ENCODE results near the gene C3orf20.

C3orf20 gene

GRCh38 chr3:14810070-14810791 is 135.3 kb downstream of the C3orf20 start:
- no peak overlapping the region for H3K27ac ChIP-seq
- TF ChIP-seq CTCF (conservative IDR thresholded peaks at IDR 0.05) = no peak
- no peak for TF ChIP-seq ZFX (IDR thresholded peaks at IDR 0.05)

DNA sequence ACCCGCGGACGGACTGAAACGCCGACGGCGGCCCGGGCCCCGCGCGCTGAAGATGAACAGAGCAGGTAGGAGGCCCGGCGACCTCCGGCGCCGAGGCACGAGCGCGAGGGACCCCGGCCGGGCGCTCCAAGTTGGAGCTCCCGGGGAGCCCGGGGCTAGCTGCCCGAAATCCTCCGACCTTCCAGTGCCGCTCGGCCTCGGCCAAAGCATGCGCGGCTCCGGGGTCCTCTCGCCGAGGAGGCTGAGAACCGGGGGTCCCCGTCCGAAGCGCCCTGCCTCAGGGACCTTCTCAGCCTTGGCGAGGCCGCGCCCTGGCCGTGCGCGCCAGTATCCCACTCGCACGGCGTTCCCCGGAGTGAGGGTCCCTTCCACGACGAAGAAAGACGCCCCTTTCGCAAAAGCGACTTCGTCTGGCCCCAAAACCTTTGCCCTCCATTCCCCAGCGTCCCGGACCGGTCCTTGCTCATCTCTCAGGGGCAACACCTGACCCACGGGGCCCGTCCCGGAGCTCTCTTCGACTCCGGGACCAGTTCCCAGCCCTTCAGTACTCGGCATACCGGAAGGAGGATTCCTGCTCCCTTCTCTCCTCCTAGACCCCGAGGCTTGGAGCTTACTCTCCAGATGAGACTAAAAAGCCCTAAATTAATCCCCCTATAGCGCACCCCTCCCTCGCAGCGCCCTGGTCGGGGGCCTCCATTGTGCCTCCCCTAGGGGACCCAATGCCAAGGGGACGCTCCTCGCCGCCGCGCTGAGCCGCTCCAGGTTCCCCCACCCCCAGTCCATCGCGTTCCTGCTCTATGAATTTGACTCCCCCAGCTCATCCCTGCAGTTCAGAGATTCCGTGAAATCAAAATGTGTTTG is 136.1 kb downstream of the C3orf20 start:
- TF ChIP-seq ZFX (IDR thresholded peaks at IDR 0.05) (no peak), CTCF (conservative IDR thresholded peaks at IDR 0.05) (no peak)

GRCh38 chr3:14811684-14812083 is 136.7 kb downstream of the C3orf20 start:
- H3K27ac ChIP-seq = no peak overlapping the region
- TF ChIP-seq CTCF (conservative IDR thresholded peaks at IDR 0.05) = no peak
- no peak for TF ChIP-seq ZFX (IDR thresholded peaks at IDR 0.05)

More for the DNA sequence above, 136.1 kb downstream of the C3orf20 start:
- H3K27ac ChIP-seq = no peak overlapping the region

DNA sequence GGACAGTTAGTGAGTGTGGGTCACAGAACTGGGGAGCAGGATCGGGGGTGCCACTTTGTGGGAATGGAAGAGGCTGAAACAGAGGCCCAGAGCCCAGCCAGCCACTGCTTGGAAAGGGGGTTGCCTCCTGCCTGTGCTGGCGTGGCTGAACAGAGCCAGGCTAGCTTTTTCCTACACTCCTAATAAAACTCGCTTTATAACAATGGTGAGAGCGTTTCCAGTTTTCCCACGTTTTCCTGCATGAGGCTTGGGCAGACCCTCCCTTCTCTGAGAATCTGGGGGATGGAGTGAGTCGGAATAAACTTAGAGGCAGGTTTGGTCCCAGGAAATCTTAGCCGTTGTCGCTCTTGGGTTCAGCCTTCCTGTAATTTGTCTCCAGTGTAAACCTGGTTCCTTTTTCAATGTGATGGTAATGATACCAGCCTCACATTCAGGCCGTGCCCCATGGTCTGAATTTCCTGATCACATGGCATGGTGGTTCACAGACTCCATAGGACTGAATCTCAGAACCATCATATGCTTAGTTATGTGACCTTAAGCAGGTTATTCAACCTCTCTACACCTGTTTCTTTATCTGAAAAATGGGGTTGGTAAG is 137.4 kb downstream of the C3orf20 start:
- H3K27ac ChIP-seq = no peak overlapping the region
- TF ChIP-seq CTCF (conservative IDR thresholded peaks at IDR 0.05) (no peak), ZFX (IDR thresholded peaks at IDR 0.05) (no peak)

DNA sequence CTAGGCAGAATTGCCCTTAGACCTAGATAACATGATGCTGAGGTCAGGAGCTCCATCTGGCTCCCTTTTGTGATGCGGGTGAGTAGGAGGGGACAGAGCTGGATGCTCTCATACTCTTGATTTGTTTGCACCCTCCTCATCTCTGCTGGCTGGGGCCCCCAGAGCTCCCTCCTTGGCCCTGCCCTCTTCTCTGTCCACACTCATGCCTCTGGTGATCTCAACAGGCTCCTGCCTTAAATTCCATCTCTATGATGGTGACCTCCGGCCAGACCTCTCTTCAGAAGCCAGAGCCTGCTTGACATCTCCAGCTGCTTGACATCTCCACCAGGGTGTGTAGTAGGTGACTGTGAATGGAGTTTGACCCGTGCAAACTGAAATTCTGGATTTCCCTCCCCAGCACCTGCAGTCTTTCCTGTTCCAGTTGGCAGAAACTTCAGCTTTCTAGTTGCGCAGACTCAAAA is 139.5 kb downstream of the C3orf20 start:
- no peak for TF ChIP-seq CTCF (conservative IDR thresholded peaks at IDR 0.05)
- no peak for TF ChIP-seq ZFX (IDR thresholded peaks at IDR 0.05)
- no peak overlapping the region for H3K27ac ChIP-seq

DNA sequence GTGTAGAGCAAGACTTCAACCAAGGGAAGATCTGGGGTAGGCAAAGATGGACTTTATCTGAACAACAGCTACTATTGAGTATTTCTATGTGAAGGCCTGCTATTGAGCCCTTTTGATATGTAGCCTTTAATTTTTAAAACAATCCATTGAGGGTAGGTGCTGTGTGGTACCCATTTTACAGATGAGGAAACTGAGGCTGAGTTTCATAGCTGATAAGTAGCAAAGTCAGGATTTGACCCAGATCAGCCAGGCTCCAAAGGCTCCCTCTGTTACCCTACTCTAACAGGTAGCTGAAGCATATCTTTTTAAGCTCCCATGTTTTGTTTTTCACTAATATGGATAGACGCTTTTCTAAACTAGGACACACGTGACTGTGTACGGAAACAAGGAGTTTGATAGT is 141.4 kb downstream of the C3orf20 start:
- H3K27ac ChIP-seq = no peak overlapping the region
- TF ChIP-seq CTCF (conservative IDR thresholded peaks at IDR 0.05) = no peak
- no peak for TF ChIP-seq ZFX (IDR thresholded peaks at IDR 0.05)
